ENCODE results near the gene TCEAL5.
"Not testable (repeated sequence)": the region's sequence is repeated elsewhere in the genome, so short reads cannot be mapped to it uniquely, and the experiment has no call there.

TCEAL5 gene

DNA sequence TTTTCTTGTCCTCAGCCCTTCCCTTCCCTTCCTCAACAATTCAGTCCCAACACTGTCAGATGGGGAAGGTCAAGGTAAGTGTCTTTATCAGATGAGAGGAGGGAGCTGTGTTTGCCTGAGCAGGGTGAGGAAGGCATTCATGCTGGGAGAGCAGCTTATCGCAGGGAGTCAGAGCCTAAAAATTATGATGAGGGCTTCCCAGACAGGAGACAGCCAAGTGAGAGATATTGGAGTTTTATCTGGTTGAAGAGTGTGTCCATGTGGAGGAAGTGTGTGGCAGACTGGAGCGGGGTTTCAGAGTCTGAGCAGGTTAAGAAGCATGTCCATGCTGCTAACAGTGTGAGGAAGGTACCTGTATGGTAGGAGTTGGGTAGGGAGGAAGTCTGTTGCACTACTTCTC lies 43.3 kb downstream of the TCEAL5 start:
- no peak for DNase-seq

DNA sequence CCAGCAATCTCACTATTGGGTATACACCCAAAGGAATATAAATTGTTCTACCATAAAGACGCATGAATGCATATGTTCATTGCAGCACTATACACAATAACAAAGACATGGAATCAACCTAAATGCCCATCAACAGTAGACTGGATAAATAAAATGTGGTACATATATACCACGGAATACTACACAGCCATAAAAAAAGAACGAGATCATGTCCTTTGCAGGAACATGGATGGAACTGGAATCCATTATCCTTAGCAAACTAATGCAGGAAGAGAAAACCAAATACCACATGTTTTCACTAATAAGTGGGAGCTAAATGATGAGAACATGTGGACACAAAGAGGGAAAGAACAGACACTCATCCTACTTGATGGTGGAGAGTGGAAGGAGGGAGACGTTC lies 50.6 kb downstream of the TCEAL5 start:
- not testable (repeated sequence) for DNase-seq
